ENCODE data around the gene GVQW3.

The GVQW3 gene

GRCh38 chr11:76445121-76446084 lies 64.3 kb downstream of the GVQW3 start:
- DNase-seq (ENCODE audit: low read depth in 2 of 2): peak; percentile 31 to 65

- no peak for DNase-seq (ENCODE audit: low read depth in 2 of 2)
Observed at GRCh38 chr11:76448506-76448905, 67.4 kb downstream of the GVQW3 start.

- DNase-seq (ENCODE audit: low read depth in 2 of 2): no peak
Observed at GRCh38 chr11:76453248-76453647, 72.1 kb downstream of the GVQW3 start.

- DNase-seq (ENCODE audit: low read depth in 2 of 2): no peak
Observed at GRCh38 chr11:76455331-76455730, 74.2 kb downstream of the GVQW3 start.

GRCh38 chr11:76455931-76456330 lies 74.8 kb downstream of the GVQW3 start:
- DNase-seq (ENCODE audit: low read depth in 2 of 2): no peak

- no peak for DNase-seq (ENCODE audit: low read depth in 2 of 2)
Observed at GRCh38 chr11:76456571-76456970, 75.4 kb downstream of the GVQW3 start.

Data from stimulated activated CD4-positive, alpha-beta T cell treated with anti-CD3 and anti-CD28 coated beads, Interleukin-4, amount 100 ng/mL, for 48 hours (primary cell).